DOHH2 (cell line): ENCODE results near the gene HTRA3.
A peak's percentile ranks its signal among the peaks of the same experiment; 100 is the strongest.

Source experiments
- H3F3A ChIP-seq: fragments of 200-600 bp; sonication (generic), shearing (Covaris generic); 2 replicates; pipeline ENCODE4 v1.6.0; 2016; ENCODE audit warnings: antibody characterized with exemption, mild to moderate bottlenecking; ENCODE audit not compliant: control insufficient read depth, insufficient read depth
- H3K27ac ChIP-seq: fragments of 200-600 bp; sonication (generic); 2 replicates; pipeline ENCODE4 v1.5.1; 2014; ENCODE audit warnings: low read depth, mild to moderate bottlenecking, low read length, moderate library complexity
- H3K27me3 ChIP-seq: fragments of 200-600 bp; sonication (generic); 2 replicates; pipeline ENCODE4 v1.6.1; 2014; ENCODE audit warnings: mild to moderate bottlenecking, low read length, mixed read lengths; ENCODE audit not compliant: control insufficient read depth
- H3K36me3 ChIP-seq: fragments of 200-600 bp; sonication (generic); 2 replicates; pipeline ENCODE4 v1.6.1; 2014; ENCODE audit warnings: mild to moderate bottlenecking, low read length, moderate library complexity, mixed read lengths; ENCODE audit not compliant: control insufficient read depth
- H3K4me1 ChIP-seq: fragments of 200-600 bp; sonication (generic); 2 replicates; pipeline ENCODE4 v1.6.1; 2014; ENCODE audit warnings: mild to moderate bottlenecking, low read length, mixed read lengths; ENCODE audit not compliant: control insufficient read depth
- H3K4me2 ChIP-seq: fragments of 200-600 bp; sonication (generic); 2 replicates; pipeline ENCODE4 v1.6.0; 2014; ENCODE audit warnings: mild to moderate bottlenecking, low read length, moderate library complexity
- H3K4me3 ChIP-seq: fragments of 200-600 bp; sonication (generic); 2 replicates; pipeline ENCODE4 v1.5.1; 2014; ENCODE audit warnings: mild to moderate bottlenecking, low read length, mixed read lengths
- H3K79me2 ChIP-seq: fragments of 200-600 bp; sonication (generic); 2 replicates; pipeline ENCODE4 v1.6.1; 2014; ENCODE audit warnings: mild to moderate bottlenecking, low read length, mixed read lengths; ENCODE audit not compliant: control insufficient read depth
- H3K9me2 ChIP-seq: fragments of 200-600 bp; sonication (generic); replicated peaks from 2 replicates; pipeline ENCODE4 v1.6.1; 2014; ENCODE audit warnings: mild to moderate bottlenecking, low read length, mixed read lengths; ENCODE audit not compliant: control insufficient read depth
- H3K9me3 ChIP-seq: fragments of 200-600 bp; sonication (generic); 2 replicates; pipeline ENCODE4 v1.6.1; 2014; ENCODE audit warnings: antibody characterized with exemption, low read length, mixed read lengths; ENCODE audit not compliant: control insufficient read depth, insufficient read depth
- H4K20me1 ChIP-seq: fragments of 200-600 bp; sonication (generic); 2 replicates; pipeline ENCODE4 v1.6.0; 2014; ENCODE audit warnings: low read depth, mild to moderate bottlenecking, antibody characterized with exemption, low read length, moderate library complexity; ENCODE audit not compliant: control insufficient read depth, insufficient read depth
- CTCF ChIP-seq: fragments of 200-600 bp; sonication (generic); IDR thresholded peaks from one replicate; pipeline ENCODE4 v1.5.1; 2014; ENCODE audit warnings: antibody characterized with exemption, mild to moderate bottlenecking, low read depth, low read length; ENCODE audit not compliant: poor library complexity, severe bottlenecking
- EZH2phosphoT487 ChIP-seq: fragments of 200-600 bp; sonication (generic); IDR thresholded peaks from 2 replicates; pipeline ENCODE4 v1.6.1; 2017; ENCODE audit warnings: borderline replicate concordance, mild to moderate bottlenecking, antibody characterized with exemption, low read length, moderate library complexity, mixed read lengths

Gene HTRA3

GRCh38 chr4:8316911-8317351 is 47.4 kb downstream of the HTRA3 start:
- no peak overlapping the region for H3K4me3 ChIP-seq
- H3K9me3 ChIP-seq = no peaks in the 10 kb centered on the region
- TF ChIP-seq EZH2phosphoT487 (no peak), CTCF (no peak)
- H3K79me2 ChIP-seq = no peaks in the 10 kb centered on the region
- H3K27me3 ChIP-seq = no peaks in the 10 kb centered on the region
- no peaks in the 10 kb centered on the region for H4K20me1 ChIP-seq
- no peak overlapping the region for H3K27ac ChIP-seq
- H3K9me2 ChIP-seq = no peaks in the 10 kb centered on the region
- no peaks in the 10 kb centered on the region for H3K36me3 ChIP-seq
- 0 out of 2 replicates have a peak, but pooled peaks cover 2% of the 10 kb centered on the region for H3F3A ChIP-seq
- peaks cover 38% of the 10 kb centered on the region for H3K4me1 ChIP-seq
- peak overlapping the region; percentile 64 for H3K4me2 ChIP-seq

- 0 out of 2 replicates have a peak, but pooled peaks cover 2% of the 10 kb centered on the region for H3F3A ChIP-seq
- peak overlapping the region; percentile 64 for H3K4me2 ChIP-seq
- no peak overlapping the region for H3K27ac ChIP-seq
- no peaks in the 10 kb centered on the region for H3K27me3 ChIP-seq
- no peaks in the 10 kb centered on the region for H3K36me3 ChIP-seq
- TF ChIP-seq EZH2phosphoT487 = no peak
- TF ChIP-seq CTCF = no peak
- H3K4me1 ChIP-seq = peaks cover 38% of the 10 kb centered on the region
- no peak overlapping the region for H3K4me3 ChIP-seq
- no peaks in the 10 kb centered on the region for H3K9me3 ChIP-seq
- H3K9me2 ChIP-seq = no peaks in the 10 kb centered on the region
- H3K79me2 ChIP-seq = no peaks in the 10 kb centered on the region
- no peaks in the 10 kb centered on the region for H4K20me1 ChIP-seq
Observed at GRCh38 chr4:8317474-8317873, 47.9 kb downstream of the HTRA3 start.

- no peaks in the 10 kb centered on the region for H3K9me2 ChIP-seq
Observed at GRCh38 chr4:8318509-8318908, 49.0 kb downstream of the HTRA3 start.

More at GRCh38 chr4:8318509-8318908, 49.0 kb downstream of the HTRA3 start:
- no peak overlapping the region for H3K4me2 ChIP-seq
- H3K79me2 ChIP-seq = no peaks in the 10 kb centered on the region
- no peak overlapping the region for H3K4me3 ChIP-seq
- no peaks in the 10 kb centered on the region for H4K20me1 ChIP-seq
- no peak for TF ChIP-seq CTCF
- TF ChIP-seq EZH2phosphoT487 = no peak
- H3K9me3 ChIP-seq = no peaks in the 10 kb centered on the region
- H3F3A ChIP-seq = 0 out of 2 replicates have a peak, but pooled peaks cover 2% of the 10 kb centered on the region
- peaks cover 38% of the 10 kb centered on the region for H3K4me1 ChIP-seq
- no peaks in the 10 kb centered on the region for H3K27me3 ChIP-seq
- no peaks in the 10 kb centered on the region for H3K36me3 ChIP-seq
- H3K27ac ChIP-seq = no peak overlapping the region
